Stimulated activated naive CD8-positive, alpha-beta T cell treated with anti-CD3 and anti-CD28 coated beads, Interleukin-15, Interleukin-2, amounts not matched to agents 100 U/mL and 50 U/mL, for 24 hours (primary cell): ENCODE data around the gene MTCL1.

Source experiments
- ATAC-seq: fragments of 150-1000 bp; cut with Tn5 transposase; one replicate; pipeline ENCODE4 v1.10.0; 2021
- DNase-seq: peaks from one replicate; pipeline ENCODE4 v3.0.0; 2021

MTCL1 gene

GRCh38 chr18:8835521-8835953 is 130.2 kb downstream of the MTCL1 start:
- no peak for ATAC-seq
- DNase-seq, result no peak

GRCh38 chr18:8839281-8839680 is 133.9 kb downstream of the MTCL1 start:
- ATAC-seq, result no peak
- no peak for DNase-seq

- ATAC-seq (no peak), DNase-seq (no peak)
Observed at GRCh38 chr18:8841781-8842485, 136.6 kb downstream of the MTCL1 start.

- no peak for DNase-seq
- no peak for ATAC-seq
Observed at GRCh38 chr18:8842506-8842905, 137.2 kb downstream of the MTCL1 start.

- no peak for DNase-seq
- no peak for ATAC-seq
Observed at GRCh38 chr18:8843005-8843404, 137.6 kb downstream of the MTCL1 start.

- DNase-seq (no peak), ATAC-seq (no peak)
Observed at GRCh38 chr18:8844721-8845148, 139.4 kb downstream of the MTCL1 start.

GRCh38 chr18:8845506-8845905 is 140.2 kb downstream of the MTCL1 start:
- DNase-seq (no peak), ATAC-seq (no peak)

- DNase-seq (no peak), ATAC-seq (no peak)
Observed at GRCh38 chr18:8847066-8847755, 141.9 kb downstream of the MTCL1 start.

GRCh38 chr18:8847900-8848299 is 142.5 kb downstream of the MTCL1 start:
- ATAC-seq (no peak), DNase-seq (no peak)

GRCh38 chr18:8848541-8848940 is 143.2 kb downstream of the MTCL1 start:
- DNase-seq (no peak), ATAC-seq (no peak)

- ATAC-seq (no peak), DNase-seq (no peak)
Observed at GRCh38 chr18:8849696-8850095, 144.3 kb downstream of the MTCL1 start.

- no peak for ATAC-seq
- DNase-seq, result no peak
Observed at GRCh38 chr18:8851659-8852058, 146.3 kb downstream of the MTCL1 start.

- ATAC-seq (no peak), DNase-seq (no peak)
Observed at GRCh38 chr18:8854550-8854949, 149.2 kb downstream of the MTCL1 start.

- ATAC-seq (no peak), DNase-seq (no peak)
Observed at GRCh38 chr18:8854962-8855361, 149.6 kb downstream of the MTCL1 start.

GRCh38 chr18:8856212-8856611 is 150.9 kb downstream of the MTCL1 start:
- ATAC-seq (no peak), DNase-seq (no peak)

- no peak for DNase-seq
- ATAC-seq, result no peak
Observed at GRCh38 chr18:8856769-8857393, 151.5 kb downstream of the MTCL1 start.

GRCh38 chr18:8857806-8858205 is 152.4 kb downstream of the MTCL1 start:
- no peak for ATAC-seq
- no peak for DNase-seq

- DNase-seq (no peak), ATAC-seq (no peak)
Observed at GRCh38 chr18:8858888-8859511, 153.6 kb downstream of the MTCL1 start.

GRCh38 chr18:8860845-8861642 is 155.7 kb downstream of the MTCL1 start:
- DNase-seq (no peak), ATAC-seq (no peak)

GRCh38 chr18:8863427-8863826 is 158.1 kb downstream of the MTCL1 start:
- no peak for ATAC-seq
- no peak for DNase-seq

- no peak for ATAC-seq
- no peak for DNase-seq
Observed at GRCh38 chr18:8865934-8866333, 160.6 kb downstream of the MTCL1 start.

- ATAC-seq, result no peak
- DNase-seq, result no peak
Observed at GRCh38 chr18:8866679-8867078, 161.3 kb downstream of the MTCL1 start.
